Measurements from ENCODE around the gene SUN3. TPM values are rescaled to one million over a fixed set of nuclear protein-coding genes. Genes with fewer than 3 reads are reported as not detected.

Gene SUN3
- total and polyA plus RNA-seq, 2 of the 13 experiments (the other 11 are each of a cell fraction or from before 2014, with no cell fraction given): not detected

- FAIRE-seq (peak; percentile 81), DNase-seq (ENCODE audit: low spot score) (peak; percentile 80), ATAC-seq (peak; percentile 99)
- Histone ChIP-seq H2AFZ (ENCODE audit: low read length) (peak within 1 kb of the TSS; percentile 50), H3K4me2 (ENCODE audit: low read depth, low read length) (peak within 1 kb of the TSS; percentile 99), H3K27ac (ENCODE audit: extremely low read length, insufficient read depth, low read length) (peak within 1 kb of the TSS; percentile 77), H3K27me3 (ENCODE audit: control insufficient read depth in 1 of 2, insufficient read depth in 2 of 2, low read length in 2 of 2) (no peaks in the 10 kb centered on the region; a peak in 1 of 5 replicates), H3K36me3 (replicated peaks in 1 of 2; ENCODE audit: control insufficient read depth in 1 of 2, insufficient read depth in 2 of 2, low read length in 2 of 2) (peaks cover 9 to 36% of the 10 kb centered on the region in 2 experiments), H4K20me1 (ENCODE audit: insufficient read depth, low read length) (no peaks in the 10 kb centered on the region), H3K79me2 (ENCODE audit: insufficient read depth, low read length) (peaks cover 4% of the 10 kb centered on the region), H3K9ac (ENCODE audit: insufficient read depth, low read depth, low read length) (peak within 1 kb of the TSS; percentile 69), H3K4me3 (replicated peaks in 1 of 3; ENCODE audit: insufficient read depth in 1 of 3, low read depth in 2 of 3, low read length in 3 of 3) (peak within 1 kb of the TSS; percentile 72 to 81 (median 77)), H3K9me3 (ENCODE audit: low read length) (no peaks in the 10 kb centered on the region), H3K4me1 (ENCODE audit: insufficient read depth, low read length) (peaks cover 15% of the 10 kb centered on the region)
- POLR2A ChIA-PET: no interaction called here
- BruUV-seq (replicated peaks): no TSS peak
- in situ Hi-C loops (cut with HindIII; ENCODE audit: extremely low pct_ligation_motif_present, low pct_unique_long_range_greater_than_20kb): no loop called here
- 3% methylated on average over 29 of the region's 62 CpGs for WGBS (ENCODE audit: low lambda C conversion rate)
- CTCF ChIA-PET (ENCODE audit: low intra/inter-chr PET ratio, low total read pairs): no interaction called here
- intact Hi-C loops (cut with micrococcal nuclease; ENCODE audit: unreplicated experiment): loop anchor here (1.0 kb wide), 1 partner anchor 109 kb away; no protein-coding TSS in a partner anchor
- TF ChIP-seq ZFP91 (CRISPR knock-in tag; IDR thresholded peaks at IDR 0.05; ENCODE audit: borderline replicate concordance): peak; percentile 90
- peak; percentile 69; the same call in 1 of the 2 replicates for TF ChIP-seq ZNF512B (CRISPR knock-in tag; IDR thresholded peaks at IDR 0.05; ENCODE audit: borderline replicate concordance)
- TF ChIP-seq, protein P1, sequence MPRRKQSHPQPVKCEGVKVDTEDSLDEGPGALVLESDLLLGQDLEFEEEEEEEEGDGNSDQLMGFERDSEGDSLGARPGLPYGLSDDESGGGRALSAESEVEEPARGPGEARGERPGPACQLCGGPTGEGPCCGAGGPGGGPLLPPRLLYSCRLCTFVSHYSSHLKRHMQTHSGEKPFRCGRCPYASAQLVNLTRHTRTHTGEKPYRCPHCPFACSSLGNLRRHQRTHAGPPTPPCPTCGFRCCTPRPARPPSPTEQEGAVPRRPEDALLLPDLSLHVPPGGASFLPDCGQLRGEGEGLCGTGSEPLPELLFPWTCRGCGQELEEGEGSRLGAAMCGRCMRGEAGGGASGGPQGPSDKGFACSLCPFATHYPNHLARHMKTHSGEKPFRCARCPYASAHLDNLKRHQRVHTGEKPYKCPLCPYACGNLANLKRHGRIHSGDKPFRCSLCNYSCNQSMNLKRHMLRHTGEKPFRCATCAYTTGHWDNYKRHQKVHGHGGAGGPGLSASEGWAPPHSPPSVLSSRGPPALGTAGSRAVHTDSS (CRISPR knock-in tag; conservative IDR thresholded peaks at IDR 0.05): no peak
- no peak for TF ChIP-seq ZNF761 (CRISPR knock-in tag; conservative IDR thresholded peaks at IDR 0.05)
- peak; percentile 84 for TF ChIP-seq ZNF331 (CRISPR knock-in tag; IDR thresholded peaks at IDR 0.05)
- peak; percentile 78; the same call in 1 of the 2 replicates for TF ChIP-seq ZNF782 (CRISPR knock-in tag; IDR thresholded peaks at IDR 0.05; ENCODE audit: borderline replicate concordance)
- peak; percentile 92; the same call in 1 of the 2 replicates for TF ChIP-seq ZBTB44 (CRISPR knock-in tag; IDR thresholded peaks at IDR 0.05)
- TF ChIP-seq ZNF570 (CRISPR knock-in tag; IDR thresholded peaks at IDR 0.05; ENCODE audit: borderline replicate concordance): no peak
- TF ChIP-seq, protein P2, sequence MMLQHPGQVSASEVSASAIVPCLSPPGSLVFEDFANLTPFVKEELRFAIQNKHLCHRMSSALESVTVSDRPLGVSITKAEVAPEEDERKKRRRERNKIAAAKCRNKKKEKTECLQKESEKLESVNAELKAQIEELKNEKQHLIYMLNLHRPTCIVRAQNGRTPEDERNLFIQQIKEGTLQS (CRISPR knock-in tag; IDR thresholded peaks at IDR 0.05): 0 out of 2 replicates have a peak, but pooled peaks have one; percentile 22
- peak; percentile 46; the same call in 1 of the 2 replicates for TF ChIP-seq CHD2 (IDR thresholded peaks at IDR 0.05; ENCODE audit: low read depth, low read length)
- peak; percentile 76 for TF ChIP-seq FOSL2 (CRISPR knock-in tag; IDR thresholded peaks at IDR 0.05)
- TF ChIP-seq ZNF121 (CRISPR knock-in tag; IDR thresholded peaks at IDR 0.05): no peak
- TF ChIP-seq ZMYM4 (CRISPR knock-in tag; IDR thresholded peaks at IDR 0.05): peak; percentile 97
- no peak for TF ChIP-seq MBNL3 (CRISPR knock-in tag; conservative IDR thresholded peaks at IDR 0.05)
- TF ChIP-seq ESRRA (CRISPR knock-in tag; IDR thresholded peaks at IDR 0.05; ENCODE audit: low read depth): peak; percentile 95
These were observed 49.6 kb downstream of the SUN3 start, which contains the start of gene HUS1 for GRCh38 chr7:47979145-47979831. Gene HUS1 (minus strand): TSS chr7:47979615. CDS start chr7:47979519, 96 bp downstream.

Measured in HepG2 (cell line).